HG03565 (cell line): ENCODE data around the gene MLC1.

Experiments used
- ATAC-seq: cut with Tn5 transposase; IDR thresholded peaks from one replicate; pipeline ENCODE4 v1.9.1; 2021; ENCODE audit warnings: mild to moderate bottlenecking, moderate library complexity; ENCODE audit not compliant: unreplicated experiment

Gene MLC1

DNA sequence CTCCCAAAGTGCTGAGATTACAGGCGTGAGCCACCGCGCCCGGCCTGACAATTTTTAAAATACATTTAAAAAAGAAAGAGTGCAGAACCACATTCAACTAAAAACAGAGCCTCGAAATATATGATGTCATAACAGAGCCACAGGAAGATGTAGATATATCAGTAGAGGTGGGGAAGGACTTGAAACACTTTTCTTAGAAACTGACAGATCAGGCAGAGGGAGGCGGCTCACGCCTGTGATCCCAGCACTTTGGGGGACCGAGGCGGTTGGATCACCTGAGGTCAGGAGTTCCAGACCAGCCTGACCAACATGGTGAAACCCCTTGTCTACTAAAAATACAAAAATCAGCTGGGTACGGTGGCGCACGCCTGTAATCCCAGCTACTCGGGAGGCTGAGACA is 7.0 kb downstream of the MLC1 start:
- no peak for ATAC-seq

DNA sequence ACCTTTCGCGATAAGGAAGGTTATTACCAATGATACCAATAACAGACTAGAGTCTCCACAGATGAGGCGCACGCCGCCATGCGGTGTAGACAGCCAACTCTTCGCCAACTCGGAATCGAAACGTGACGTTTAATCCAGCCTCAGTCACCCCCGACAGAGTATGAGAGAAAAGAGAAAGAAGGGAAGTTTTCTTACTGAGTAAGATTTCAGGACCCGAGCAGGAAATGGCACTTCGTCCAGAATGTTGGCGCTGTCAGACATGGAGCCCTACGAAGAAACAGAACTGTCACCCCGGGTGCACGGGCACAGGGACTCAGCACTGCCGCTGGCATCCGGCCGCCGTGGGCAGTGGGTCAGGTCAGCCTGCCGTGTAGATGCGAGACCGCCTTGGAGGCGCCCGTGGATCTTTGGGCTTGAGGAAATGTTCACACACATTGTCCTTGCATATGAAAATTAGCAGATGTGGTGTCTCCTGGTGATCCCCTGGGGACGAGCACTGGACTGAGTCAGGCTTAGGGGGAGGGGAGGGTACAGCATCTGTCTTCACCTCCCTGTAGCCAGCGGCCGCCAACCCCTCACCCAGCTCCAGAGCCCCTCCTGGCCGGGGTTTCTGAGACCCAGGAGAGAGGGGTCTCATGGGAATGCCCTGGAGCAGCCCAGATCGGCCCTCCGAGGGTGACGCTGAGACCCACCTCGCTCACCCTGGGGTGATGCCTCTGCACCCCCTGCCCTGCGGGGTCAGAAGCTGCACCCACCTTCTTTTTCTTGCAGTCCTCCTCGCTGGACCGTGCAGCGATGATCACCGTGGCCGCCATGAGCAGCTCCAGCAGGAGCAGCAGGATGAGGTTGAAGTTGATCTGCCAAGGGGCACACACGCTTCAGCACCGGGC is 8.3 kb downstream of the MLC1 start:
- ATAC-seq, result no peak

GRCh38 chr22:50074551-50075530 is 10.4 kb downstream of the MLC1 start:
- no peak for ATAC-seq

GRCh38 chr22:50074056-50074455 is 11.2 kb downstream of the MLC1 start:
- no peak for ATAC-seq

- ATAC-seq, result no peak
These were observed 12.3 kb downstream of the MLC1 start for GRCh38 chr22:50072714-50073538.

- ATAC-seq, result no peak
These were observed 13.1 kb downstream of the MLC1 start for GRCh38 chr22:50072167-50072555.

GRCh38 chr22:50071432-50072166 is 13.6 kb downstream of the MLC1 start:
- ATAC-seq, result no peak

- no peak for ATAC-seq
These were observed 14.9 kb downstream of the MLC1 start for GRCh38 chr22:50070366-50070765.

DNA sequence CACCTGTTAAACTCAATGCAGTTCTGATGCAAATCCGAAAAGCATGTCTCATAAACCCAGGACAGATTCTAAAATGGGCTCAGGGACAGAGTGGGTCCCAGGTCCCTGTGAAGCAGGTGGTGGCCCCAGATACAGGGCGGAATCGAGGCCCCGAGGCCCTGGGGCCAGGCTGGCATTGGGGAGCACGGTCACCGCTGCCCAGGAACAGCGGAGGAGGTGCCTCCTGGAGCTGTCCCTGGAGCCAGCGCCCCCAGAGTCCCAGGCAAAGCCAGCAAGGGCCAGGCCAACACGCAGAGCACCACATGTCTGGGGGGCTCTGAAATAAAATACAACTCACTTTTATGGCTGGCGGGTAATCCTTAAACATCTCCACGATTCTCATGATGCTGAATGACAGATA is 17.1 kb downstream of the MLC1 start:
- no peak for ATAC-seq

DNA sequence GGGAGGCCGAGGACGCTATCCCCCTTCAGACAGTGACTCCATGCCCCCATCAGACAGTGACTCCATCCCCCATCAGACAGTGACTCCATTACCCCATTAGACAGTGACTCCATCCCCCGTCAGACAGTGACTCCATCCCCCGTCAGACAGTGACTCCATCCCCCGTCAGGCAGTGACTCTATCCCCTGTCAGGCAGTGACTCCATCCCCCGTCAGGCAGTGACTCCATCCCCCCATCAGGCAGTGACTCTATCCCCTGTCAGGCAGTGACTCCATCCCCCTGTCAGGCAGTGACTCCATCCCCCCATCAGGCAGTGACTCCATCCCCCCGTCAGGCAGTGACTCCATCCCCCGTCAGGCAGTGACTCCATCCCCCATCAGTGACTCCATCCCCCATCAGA is 18.0 kb downstream of the MLC1 start:
- no peak for ATAC-seq

DNA sequence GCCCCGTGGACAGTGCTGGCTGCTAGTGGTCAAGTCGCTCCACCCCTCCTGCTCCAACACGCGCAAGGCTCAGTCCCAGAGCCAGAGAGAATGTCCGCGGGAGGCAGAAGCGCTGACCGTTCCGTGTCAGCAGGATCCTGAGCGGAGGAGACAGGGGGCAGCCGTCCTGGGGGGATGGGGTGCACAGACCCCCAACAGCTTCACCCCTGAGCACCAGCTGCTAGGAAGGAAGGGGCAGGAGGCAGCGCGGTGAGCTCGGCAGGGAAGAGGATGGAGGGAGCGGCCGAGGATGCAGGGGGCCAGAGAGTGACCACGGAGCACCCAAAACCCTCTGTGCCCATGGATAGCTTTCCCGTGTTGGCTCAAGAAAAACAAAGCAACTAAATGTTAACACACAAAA is 20.8 kb downstream of the MLC1 start:
- no peak for ATAC-seq

GRCh38 chr22:50063589-50064393 is 21.4 kb downstream of the MLC1 start:
- no peak for ATAC-seq

GRCh38 chr22:50062509-50063135 is 22.6 kb downstream of the MLC1 start:
- no peak for ATAC-seq

GRCh38 chr22:50061824-50062355 is 23.3 kb downstream of the MLC1 start:
- ATAC-seq, result no peak

GRCh38 chr22:50061141-50061823 is 23.9 kb downstream of the MLC1 start:
- no peak for ATAC-seq

- ATAC-seq, result no peak
These were observed 24.6 kb downstream of the MLC1 start for GRCh38 chr22:50060441-50061140.

GRCh38 chr22:50059881-50060262 is 25.4 kb downstream of the MLC1 start:
- ATAC-seq, result no peak
